Panc1 (cell line): Measurements from ENCODE around the gene ZNF366. TPM values are rescaled to one million over a fixed set of nuclear protein-coding genes. Genes with fewer than 3 reads are reported as not detected.

Experiments used
- ATAC-seq: fragments of 200-7000 bp; cut with Tn5 transposase; 2 replicates; pipeline ENCODE4 v1.9.1; 2020; ENCODE audit warnings: mild to moderate bottlenecking, moderate library complexity
- BruUV-seq: library from RNA; stranded (reverse); fragments of 400-500 nt; replicated peaks from 2 replicates; lab custom pipeline; 2021; lab: Mats Ljungman, UMichigan
- CTCF ChIA-PET: fragments of 300-600 bp; sonication (Branson Sonifier 250); formaldehyde crosslinking; loops from one replicate; lab custom pipeline; 2022; ENCODE audit warnings: antibody characterized with exemption; lab: Charles Lee
- POLR2A ChIA-PET: fragments of 300-600 bp; sonication (Branson Sonifier 250); formaldehyde crosslinking; loops from one replicate; lab custom pipeline; 2022; ENCODE audit warnings: antibody characterized with exemption; lab: Charles Lee
- DNase-seq: peaks from one replicate; pipeline ENCODE4 v3.0.0-alpha.2; 2010; ENCODE audit warnings: low read depth, low spot score
- H3K27ac ChIP-seq: 2 replicates; pipeline ENCODE4 v1.5.1; 2011; ENCODE audit warnings: mild to moderate bottlenecking, low read length, inconsistent platforms
- H3K27me3 ChIP-seq: fragments of 200-500 bp; sonication (Bioruptor generic); 2 replicates; pipeline ENCODE4 v1.6.0; 2014; ENCODE audit warnings: low read length, inconsistent platforms; ENCODE audit not compliant: control insufficient read depth, insufficient read depth
- H3K36me3 ChIP-seq: fragments of 200-500 bp; sonication (Bioruptor generic); 2 replicates; pipeline ENCODE4 v1.5.1; 2014; ENCODE audit warnings: inconsistent platforms, mild to moderate bottlenecking, low read length, moderate library complexity; ENCODE audit not compliant: control insufficient read depth, insufficient read depth
- H3K4me1 ChIP-seq: 2 replicates; pipeline ENCODE4 v1.5.1; 2011; ENCODE audit warnings: inconsistent platforms, mild to moderate bottlenecking, low read length, moderate library complexity; ENCODE audit not compliant: control insufficient read depth, insufficient read depth
- H3K4me3 ChIP-seq, 2 experiments: 2 replicates each; pipeline ENCODE4 v1.5.1; 2011 to 2012; ENCODE audit warnings: low read depth in 2 of 2, low read length in 2 of 2, mild to moderate bottlenecking in 2 of 2, inconsistent platforms in 1 of 2, moderate library complexity in 1 of 2
- H3K9me3 ChIP-seq: fragments of 200-500 bp; sonication (Bioruptor generic); 2 replicates; pipeline ENCODE4 v1.5.1; 2014; ENCODE audit warnings: low read depth, mild to moderate bottlenecking, inconsistent platforms, low read length, moderate library complexity; ENCODE audit not compliant: control insufficient read depth, insufficient read depth
- POLR2AphosphoS5 ChIP-seq: IDR thresholded peaks from 2 replicates; pipeline ENCODE4 v1.6.1; 2012; ENCODE audit warnings: mild to moderate bottlenecking, low read depth, low read length, moderate library complexity
- REST ChIP-seq, 2 experiments: IDR thresholded peaks; 2 replicates each; pipeline ENCODE4 v1.6.1; 2011 to 2012; ENCODE audit warnings: low read depth in 2 of 2, control low read depth in 1 of 2, low read length in 1 of 2, mild to moderate bottlenecking in 1 of 2, moderate library complexity in 1 of 2; ENCODE audit not compliant: insufficient read depth in 1 of 2
- SIN3A ChIP-seq: IDR thresholded peaks from 2 replicates; pipeline ENCODE4 v1.6.1; 2012; ENCODE audit warnings: low read depth, mild to moderate bottlenecking, low read length, moderate library complexity, borderline replicate concordance; ENCODE audit not compliant: insufficient read depth
- TCF7L2 ChIP-seq: IDR thresholded peaks from 2 replicates; pipeline ENCODE4 v1.6.1; 2011; ENCODE audit warnings: mild to moderate bottlenecking, low read depth, low read length, inconsistent platforms
- in situ Hi-C: cut with HindIII; loops from 2 replicates; pipeline ENCODE4 v1.10.0; 2016; ENCODE audit warnings: low sequenced_read_pairs, low pct_unique_long_range_greater_than_20kb
- intact Hi-C: fragments of 100-400 bp; cut with micrococcal nuclease; formaldehyde crosslinking; loops from one replicate; pipeline ENCODE4 v1.10.0; 2022; ENCODE audit not compliant: unreplicated experiment
- total RNA-seq: library from RNA; stranded (reverse); gene quantifications from one replicate; pipeline ENCODE4 v1.2.1, GENCODE V29; 2021; ENCODE audit not compliant: unreplicated experiment
- TF ChIP-seq, protein P1 (sequence below): fragments of 450-650 bp; IDR thresholded peaks from 2 replicates; pipeline ENCODE4 v1.5.1; 2017; ENCODE audit warnings: mild to moderate bottlenecking

ZNF366 gene
- total RNA-seq, 1 experiment from 2014 or later: not detected

DNA sequence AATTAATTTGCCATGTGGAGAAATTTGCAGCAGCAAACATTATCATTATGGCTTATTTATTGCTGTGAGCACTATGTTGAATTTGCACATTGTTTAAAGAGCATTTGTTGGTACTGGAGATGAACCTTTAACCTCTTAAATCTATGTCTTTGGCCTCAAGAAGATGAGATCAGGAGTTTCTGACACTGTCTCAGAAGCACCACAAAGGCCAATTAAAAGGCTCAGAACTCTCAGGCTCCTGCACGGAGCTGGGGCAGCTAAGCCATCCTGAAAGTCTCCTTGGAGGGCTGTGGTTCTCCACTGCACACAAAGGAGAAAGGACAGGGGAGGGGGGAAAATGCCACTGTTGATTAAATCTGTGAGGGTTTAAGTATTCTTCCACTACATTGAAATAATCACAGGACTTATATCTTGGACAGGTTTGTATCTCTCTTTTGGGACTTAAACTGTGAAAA is 33.1 kb downstream of the ZNF366 start:
- intact Hi-C loops (no loop called here), in situ Hi-C loops (no loop called here)
- ATAC-seq: no peak
- TF ChIP-seq SIN3A (no peak), REST (IDR thresholded peaks at IDR 0.05; ENCODE audit: insufficient read depth in 1 of 2, low read depth in 2 of 2, low read length in 1 of 2) (no peak), TCF7L2 (no peak), POLR2AphosphoS5 (no peak)
- TF ChIP-seq, protein P1, sequence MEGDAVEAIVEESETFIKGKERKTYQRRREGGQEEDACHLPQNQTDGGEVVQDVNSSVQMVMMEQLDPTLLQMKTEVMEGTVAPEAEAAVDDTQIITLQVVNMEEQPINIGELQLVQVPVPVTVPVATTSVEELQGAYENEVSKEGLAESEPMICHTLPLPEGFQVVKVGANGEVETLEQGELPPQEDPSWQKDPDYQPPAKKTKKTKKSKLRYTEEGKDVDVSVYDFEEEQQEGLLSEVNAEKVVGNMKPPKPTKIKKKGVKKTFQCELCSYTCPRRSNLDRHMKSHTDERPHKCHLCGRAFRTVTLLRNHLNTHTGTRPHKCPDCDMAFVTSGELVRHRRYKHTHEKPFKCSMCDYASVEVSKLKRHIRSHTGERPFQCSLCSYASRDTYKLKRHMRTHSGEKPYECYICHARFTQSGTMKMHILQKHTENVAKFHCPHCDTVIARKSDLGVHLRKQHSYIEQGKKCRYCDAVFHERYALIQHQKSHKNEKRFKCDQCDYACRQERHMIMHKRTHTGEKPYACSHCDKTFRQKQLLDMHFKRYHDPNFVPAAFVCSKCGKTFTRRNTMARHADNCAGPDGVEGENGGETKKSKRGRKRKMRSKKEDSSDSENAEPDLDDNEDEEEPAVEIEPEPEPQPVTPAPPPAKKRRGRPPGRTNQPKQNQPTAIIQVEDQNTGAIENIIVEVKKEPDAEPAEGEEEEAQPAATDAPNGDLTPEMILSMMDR: no peak
- no peak for DNase-seq
- no peaks in the 10 kb centered on the region; the same call in 1 of the 2 replicates for H3K27me3 ChIP-seq
- H3K9me3 ChIP-seq: no peaks in the 10 kb centered on the region
- no peak overlapping the region for H3K4me3 ChIP-seq
- no peaks in the 10 kb centered on the region for H3K36me3 ChIP-seq
- no TSS peak for BruUV-seq
- no peaks in the 10 kb centered on the region for H3K4me1 ChIP-seq
- POLR2A ChIA-PET: no interaction called here
- CTCF ChIA-PET: no interaction called here
- H3K27ac ChIP-seq: no peak overlapping the region

GRCh38 chr5:72472666-72473422 is 34.4 kb downstream of the ZNF366 start:
- no peak for TF ChIP-seq TCF7L2
- TF ChIP-seq, protein P1: no peak
- no peak for TF ChIP-seq POLR2AphosphoS5
- no peak for TF ChIP-seq SIN3A
- TF ChIP-seq REST (IDR thresholded peaks at IDR 0.05; ENCODE audit: insufficient read depth in 1 of 2, low read depth in 2 of 2, low read length in 1 of 2): no peak
- BruUV-seq: no TSS peak
- Histone ChIP-seq H3K27me3 (no peaks in the 10 kb centered on the region; the same call in 1 of the 2 replicates), H3K4me3 (no peak overlapping the region), H3K36me3 (no peaks in the 10 kb centered on the region), H3K4me1 (no peaks in the 10 kb centered on the region), H3K27ac (no peak overlapping the region), H3K9me3 (no peaks in the 10 kb centered on the region)
- CTCF ChIA-PET: no interaction called here
- ATAC-seq (no peak), DNase-seq (no peak)
- in situ Hi-C loops: no loop called here
- POLR2A ChIA-PET: interaction anchor here (0.5 kb wide), 1 partner anchor 88 kb away, joined by 5 read pairs; no protein-coding TSS in a partner anchor
- intact Hi-C loops: no loop called here
